GM23338 (cell line): Measurements from ENCODE around the gene TGFBR3. TPM values are rescaled to one million over a fixed set of nuclear protein-coding genes. Genes with fewer than 3 reads are reported as not detected.

Experiments
- ATAC-seq: fragments of 200-7000 bp; cut with Tn5 transposase; 3 replicates; pipeline ENCODE4 v1.9.1; 2020
- DNase-seq: peaks from one replicate; pipeline ENCODE4 v3.0.0-alpha.2; 2015; ENCODE audit warnings: low spot score
- H2AFZ ChIP-seq: fragments of 200-600 bp; sonication (generic); 2 replicates; pipeline ENCODE4 v1.8.0; 2016; ENCODE audit warnings: antibody characterized with exemption, mild to moderate bottlenecking, moderate library complexity
- H3F3A ChIP-seq: fragments of 200-600 bp; sonication (generic); replicated peaks from 2 replicates; pipeline ENCODE4 v1.8.0; 2017; ENCODE audit warnings: antibody characterized with exemption, mixed run types, low read depth
- H3K27ac ChIP-seq: fragments of 200-600 bp; sonication (generic); 2 replicates; pipeline ENCODE4 v1.6.1; 2016; ENCODE audit warnings: low read depth
- H3K27me3 ChIP-seq: fragments of 200-600 bp; sonication (generic); 2 replicates; pipeline ENCODE4 v1.8.0; 2016; ENCODE audit warnings: mild to moderate bottlenecking, mixed run types, moderate library complexity; ENCODE audit not compliant: insufficient read depth
- H3K36me3 ChIP-seq: fragments of 200-600 bp; sonication (generic); 2 replicates; pipeline ENCODE4 v1.8.0; 2016; ENCODE audit warnings: mild to moderate bottlenecking; ENCODE audit not compliant: insufficient read depth
- H3K4me1 ChIP-seq: fragments of 200-600 bp; sonication (generic); 2 replicates; pipeline ENCODE4 v1.8.0; 2016; ENCODE audit warnings: mild to moderate bottlenecking, moderate library complexity; ENCODE audit not compliant: insufficient read depth
- H3K4me2 ChIP-seq: fragments of 200-600 bp; sonication (generic); 2 replicates; pipeline ENCODE4 v1.7.1; 2017; ENCODE audit warnings: mixed run types
- H3K4me3 ChIP-seq: fragments of 200-600 bp; sonication (generic); 2 replicates; pipeline ENCODE4 v1.6.1; 2016; ENCODE audit warnings: mixed run types
- H3K79me2 ChIP-seq: fragments of 200-600 bp; sonication (generic); replicated peaks from 2 replicates; pipeline ENCODE4 v1.8.0; 2017; ENCODE audit warnings: mild to moderate bottlenecking; ENCODE audit not compliant: insufficient read depth
- H3K9me2 ChIP-seq: fragments of 200-600 bp; sonication (generic); 2 replicates; pipeline ENCODE4 v1.8.0; 2017; ENCODE audit not compliant: insufficient read depth
- H4K20me1 ChIP-seq: fragments of 200-600 bp; sonication (generic); replicated peaks from 2 replicates; pipeline ENCODE4 v1.8.0; 2017; ENCODE audit warnings: mild to moderate bottlenecking; ENCODE audit not compliant: insufficient read depth
- H3K27ac Mint-ChIP-seq: 2 replicates; pipeline ENCODE4 v1.8.0; 2020; ENCODE audit warnings: inconsistent platforms, mild to moderate bottlenecking, moderate library complexity, mixed read lengths
- H3K27me3 Mint-ChIP-seq: 3 replicates; pipeline ENCODE4 v1.8.0; 2022; ENCODE audit warnings: low read depth, mild to moderate bottlenecking, moderate library complexity, mixed read lengths, inconsistent platforms; ENCODE audit not compliant: insufficient read depth, poor library complexity
- H3K36me3 Mint-ChIP-seq: 3 replicates; pipeline ENCODE4 v1.8.0; 2021; ENCODE audit warnings: low read depth, mild to moderate bottlenecking, inconsistent platforms, moderate library complexity, mixed read lengths
- H3K4me1 Mint-ChIP-seq: 3 replicates; pipeline ENCODE4 v1.8.0; 2020; ENCODE audit warnings: mild to moderate bottlenecking, inconsistent platforms, mixed read lengths
- H3K4me3 Mint-ChIP-seq: 3 replicates; pipeline ENCODE4 v1.8.0; 2021; ENCODE audit warnings: moderate library complexity, mild to moderate bottlenecking, inconsistent platforms, mixed read lengths
- H3K9me3 Mint-ChIP-seq: 3 replicates; pipeline ENCODE4 v1.8.0; 2020; ENCODE audit warnings: moderate library complexity, mild to moderate bottlenecking, inconsistent platforms, mixed read lengths
- CREB1 ChIP-seq: fragments of 250-450 bp; sonication (Bioruptor Pico); IDR thresholded peaks from 2 replicates; pipeline ENCODE4 v1.5.0; 2020; ENCODE audit warnings: low read depth, mild to moderate bottlenecking, moderate library complexity
- ETS1 ChIP-seq: IDR thresholded peaks from 2 replicates; pipeline ENCODE4 v1.6.1; 2016; ENCODE audit warnings: antibody characterized with exemption
- EZH2 ChIP-seq: fragments of 200-600 bp; sonication (generic); IDR thresholded peaks from one replicate; pipeline ENCODE4 v1.8.0; 2017; ENCODE audit warnings: antibody characterized with exemption, mild to moderate bottlenecking, low read depth; ENCODE audit not compliant: unreplicated experiment
- EZH2phosphoT487 ChIP-seq: fragments of 200-600 bp; sonication (generic); IDR thresholded peaks from one replicate; pipeline ENCODE4 v1.8.1; 2018; ENCODE audit warnings: antibody characterized with exemption; ENCODE audit not compliant: unreplicated experiment
- JUNB ChIP-seq: IDR thresholded peaks from one replicate; pipeline ENCODE4 v1.6.1; 2016; ENCODE audit warnings: antibody characterized with exemption; ENCODE audit not compliant: unreplicated experiment
- NANOG ChIP-seq: IDR thresholded peaks from 2 replicates; pipeline ENCODE4 v1.6.1; 2016; ENCODE audit warnings: antibody characterized with exemption, borderline replicate concordance
- POLR2AphosphoS5 ChIP-seq: IDR thresholded peaks from 2 replicates; pipeline ENCODE4 v1.6.1; 2016; ENCODE audit warnings: antibody characterized with exemption, low read depth
- STAT1 ChIP-seq: IDR thresholded peaks from one replicate; pipeline ENCODE4 v1.6.1; 2016; ENCODE audit warnings: antibody characterized with exemption; ENCODE audit not compliant: unreplicated experiment
- ZNF114 ChIP-seq: fragments of 250-450 bp; sonication (Bioruptor Pico); IDR thresholded peaks from 2 replicates; pipeline ENCODE4 v1.5.0; 2020; ENCODE audit warnings: mild to moderate bottlenecking, moderate library complexity
- ZNF331 ChIP-seq: fragments of 250-450 bp; sonication (Bioruptor Pico); IDR thresholded peaks from 2 replicates; pipeline ENCODE4 v1.5.0; 2020; ENCODE audit warnings: low read depth, mild to moderate bottlenecking, moderate library complexity
- ZNF462 ChIP-seq: fragments of 250-450 bp; sonication (Bioruptor Pico); IDR thresholded peaks from 2 replicates; pipeline ENCODE4 v1.5.0; 2020; ENCODE audit warnings: mild to moderate bottlenecking, moderate library complexity
- polyA plus RNA-seq: library from polyadenylated mRNA; unstranded; fragments of >200 nt; fragmentation: Nextera tagmentation; extraction: Ambion mirVana; gene quantifications from 2 replicates; pipeline ENCODE4 v1.2.1, GENCODE V29; 2016
- total RNA-seq: library from RNA; depleted of rRNA; stranded (reverse); fragments of >200 nt; shearing (Covaris generic); gene quantifications from 2 replicates; pipeline ENCODE4 v1.2.3, GENCODE V29; 2014
- TF ChIP-seq, protein P1 (sequence below): IDR thresholded peaks from one replicate; pipeline ENCODE4 v1.6.1; 2018; ENCODE audit warnings: antibody characterized with exemption; ENCODE audit not compliant: unreplicated experiment
- TF ChIP-seq, protein P2 (sequence below), 2 experiments: fragments of 200-600 bp in 1 of 2; sonication (generic) in 1 of 2; conservative IDR thresholded peaks; 2 replicates each; pipeline versions ENCODE4 v1.5.1 to v1.6.1; 2016 to 2017; ENCODE audit warnings: antibody characterized with exemption in 2 of 2, low read depth in 2 of 2, mild to moderate bottlenecking in 2 of 2, moderate library complexity in 1 of 2

The TGFBR3 gene
- total and polyA plus RNA-seq, 2 experiments from 2014 or later = 1.7 to 2.9 TPM

DNA sequence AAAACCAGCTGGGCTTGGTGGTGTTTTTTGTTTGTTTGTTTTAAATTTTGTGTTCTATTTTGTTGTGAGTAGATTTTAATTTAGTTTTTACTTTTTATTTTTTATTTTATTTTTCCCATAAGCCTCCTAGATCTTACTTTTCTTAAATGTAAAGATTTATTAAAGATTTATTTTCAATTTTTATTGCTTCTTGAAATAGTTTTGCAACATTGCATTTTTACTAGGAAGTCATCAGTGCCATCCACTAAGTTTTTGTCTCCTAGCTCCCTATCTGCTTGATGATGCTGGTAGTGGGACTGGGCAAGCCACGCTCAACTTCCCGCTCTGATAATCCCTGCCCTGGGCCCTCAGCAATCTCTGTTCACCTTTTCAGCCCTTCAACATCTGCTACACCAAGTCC, 209.9 kb downstream of the TGFBR3 start (continued):
- no peak for TF ChIP-seq ETS1
- TF ChIP-seq JUNB = no peak

DNA sequence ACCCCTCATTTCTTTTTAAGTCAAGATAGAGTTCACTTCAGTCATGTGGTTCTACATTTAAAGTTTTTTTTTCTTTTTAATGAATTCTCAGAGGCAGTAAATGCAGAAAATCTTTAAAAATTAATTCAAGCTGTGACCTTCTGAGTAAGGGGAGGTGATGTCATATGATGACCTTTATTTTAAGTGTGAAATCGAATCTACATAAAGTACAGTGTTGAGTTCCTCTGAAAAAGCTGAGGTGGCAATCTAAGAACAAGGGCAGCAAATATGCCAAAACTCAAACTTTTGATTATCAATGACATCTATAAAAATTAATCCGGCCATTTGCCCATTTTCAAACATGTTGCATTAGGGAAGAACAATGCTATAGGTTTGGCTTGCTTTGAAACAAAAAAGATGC, 211.8 kb downstream of the TGFBR3 start:
- DNase-seq = no peak
- Histone ChIP-seq H2AFZ (no peak overlapping the region), H3K9me2 (0 out of 2 replicates have a peak, but pooled peaks cover 3% of the 10 kb centered on the region), H3K27me3 (no peaks in the 10 kb centered on the region), H3K79me2 (no peaks in the 10 kb centered on the region), H3F3A (no peaks in the 10 kb centered on the region), H3K4me3 (no peak overlapping the region), H4K20me1 (no peaks in the 10 kb centered on the region), H3K4me1 (no peaks in the 10 kb centered on the region), H3K4me2 (no peak overlapping the region), H3K36me3 (no peaks in the 10 kb centered on the region), H3K27ac (no peak overlapping the region)
- ATAC-seq = no peak
- H3K36me3 Mint-ChIP-seq = peaks cover 3% of the 10 kb centered on the region; the same call in 1 of the 3 replicates
- no peak overlapping the region for H3K27ac Mint-ChIP-seq
- H3K9me3 Mint-ChIP-seq = peaks cover 11% of the 10 kb centered on the region; the same call in 2 of the 3 replicates
- H3K27me3 Mint-ChIP-seq = peaks cover 2% of the 10 kb centered on the region
- H3K4me3 Mint-ChIP-seq = no peak overlapping the region
- H3K4me1 Mint-ChIP-seq = no peaks in the 10 kb centered on the region
- TF ChIP-seq NANOG = no peak
- no peak for TF ChIP-seq POLR2AphosphoS5
- TF ChIP-seq, protein P1, sequence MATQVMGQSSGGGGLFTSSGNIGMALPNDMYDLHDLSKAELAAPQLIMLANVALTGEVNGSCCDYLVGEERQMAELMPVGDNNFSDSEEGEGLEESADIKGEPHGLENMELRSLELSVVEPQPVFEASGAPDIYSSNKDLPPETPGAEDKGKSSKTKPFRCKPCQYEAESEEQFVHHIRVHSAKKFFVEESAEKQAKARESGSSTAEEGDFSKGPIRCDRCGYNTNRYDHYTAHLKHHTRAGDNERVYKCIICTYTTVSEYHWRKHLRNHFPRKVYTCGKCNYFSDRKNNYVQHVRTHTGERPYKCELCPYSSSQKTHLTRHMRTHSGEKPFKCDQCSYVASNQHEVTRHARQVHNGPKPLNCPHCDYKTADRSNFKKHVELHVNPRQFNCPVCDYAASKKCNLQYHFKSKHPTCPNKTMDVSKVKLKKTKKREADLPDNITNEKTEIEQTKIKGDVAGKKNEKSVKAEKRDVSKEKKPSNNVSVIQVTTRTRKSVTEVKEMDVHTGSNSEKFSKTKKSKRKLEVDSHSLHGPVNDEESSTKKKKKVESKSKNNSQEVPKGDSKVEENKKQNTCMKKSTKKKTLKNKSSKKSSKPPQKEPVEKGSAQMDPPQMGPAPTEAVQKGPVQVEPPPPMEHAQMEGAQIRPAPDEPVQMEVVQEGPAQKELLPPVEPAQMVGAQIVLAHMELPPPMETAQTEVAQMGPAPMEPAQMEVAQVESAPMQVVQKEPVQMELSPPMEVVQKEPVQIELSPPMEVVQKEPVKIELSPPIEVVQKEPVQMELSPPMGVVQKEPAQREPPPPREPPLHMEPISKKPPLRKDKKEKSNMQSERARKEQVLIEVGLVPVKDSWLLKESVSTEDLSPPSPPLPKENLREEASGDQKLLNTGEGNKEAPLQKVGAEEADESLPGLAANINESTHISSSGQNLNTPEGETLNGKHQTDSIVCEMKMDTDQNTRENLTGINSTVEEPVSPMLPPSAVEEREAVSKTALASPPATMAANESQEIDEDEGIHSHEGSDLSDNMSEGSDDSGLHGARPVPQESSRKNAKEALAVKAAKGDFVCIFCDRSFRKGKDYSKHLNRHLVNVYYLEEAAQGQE = no peak
- no peak for TF ChIP-seq ZNF462 (CRISPR knock-in tag)
- no peak for TF ChIP-seq EZH2
- TF ChIP-seq, protein P2, sequence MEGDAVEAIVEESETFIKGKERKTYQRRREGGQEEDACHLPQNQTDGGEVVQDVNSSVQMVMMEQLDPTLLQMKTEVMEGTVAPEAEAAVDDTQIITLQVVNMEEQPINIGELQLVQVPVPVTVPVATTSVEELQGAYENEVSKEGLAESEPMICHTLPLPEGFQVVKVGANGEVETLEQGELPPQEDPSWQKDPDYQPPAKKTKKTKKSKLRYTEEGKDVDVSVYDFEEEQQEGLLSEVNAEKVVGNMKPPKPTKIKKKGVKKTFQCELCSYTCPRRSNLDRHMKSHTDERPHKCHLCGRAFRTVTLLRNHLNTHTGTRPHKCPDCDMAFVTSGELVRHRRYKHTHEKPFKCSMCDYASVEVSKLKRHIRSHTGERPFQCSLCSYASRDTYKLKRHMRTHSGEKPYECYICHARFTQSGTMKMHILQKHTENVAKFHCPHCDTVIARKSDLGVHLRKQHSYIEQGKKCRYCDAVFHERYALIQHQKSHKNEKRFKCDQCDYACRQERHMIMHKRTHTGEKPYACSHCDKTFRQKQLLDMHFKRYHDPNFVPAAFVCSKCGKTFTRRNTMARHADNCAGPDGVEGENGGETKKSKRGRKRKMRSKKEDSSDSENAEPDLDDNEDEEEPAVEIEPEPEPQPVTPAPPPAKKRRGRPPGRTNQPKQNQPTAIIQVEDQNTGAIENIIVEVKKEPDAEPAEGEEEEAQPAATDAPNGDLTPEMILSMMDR (conservative IDR thresholded peaks at IDR 0.05; ENCODE audit: low read depth in 2 of 2) = no peak
- no peak for TF ChIP-seq STAT1
- TF ChIP-seq CREB1 = no peak
- no peak for TF ChIP-seq ZNF114 (CRISPR knock-in tag)
- no peak for TF ChIP-seq ZNF331 (CRISPR knock-in tag)
- no peak for TF ChIP-seq JUNB
- TF ChIP-seq EZH2phosphoT487 = no peak
